HG02970 (cell line): ENCODE data around the gene IGFL4.
"Not testable (repeated sequence)": the region's sequence is repeated elsewhere in the genome, so short reads cannot be mapped to it uniquely, and the experiment has no call there.

ENCODE experiments used
- ATAC-seq: cut with Tn5 transposase; IDR thresholded peaks from one replicate; pipeline ENCODE4 v1.9.1; 2021; ENCODE audit warnings: mild to moderate bottlenecking, moderate library complexity, moderate number of reproducible peaks; ENCODE audit not compliant: unreplicated experiment, low FRiP score

The IGFL4 gene

GRCh38 chr19:46040952-46041500, at the start of gene IGFL4:
TSS of gene IGFL4 (minus strand) at chr19:46041002. CDS start at chr19:46040962, 40 bp downstream.
- ATAC-seq: no peak

GRCh38 chr19:46090444-46090843, 49.6 kb upstream of the IGFL4 start:
- no peak for ATAC-seq

DNA sequence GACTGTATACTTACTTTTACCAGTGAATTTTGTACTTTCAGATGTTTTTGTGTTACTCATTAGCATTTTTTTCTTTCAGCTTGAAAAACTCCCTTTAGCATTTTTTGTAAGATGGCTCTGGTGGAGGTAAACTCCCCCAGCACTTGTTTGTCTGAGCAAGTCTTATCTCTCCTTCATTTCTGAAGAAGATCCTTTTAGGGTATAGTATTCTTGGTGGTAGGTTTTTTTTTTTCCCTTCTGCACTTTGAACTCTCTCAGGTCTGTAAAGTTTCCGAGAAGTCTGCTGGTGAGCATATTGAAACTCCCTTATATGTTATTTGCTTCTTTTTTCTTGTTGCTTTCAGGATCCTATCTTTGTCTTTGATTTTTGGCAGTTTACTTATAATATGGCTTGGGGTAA, 48.6 kb upstream of the IGFL4 start:
- no peak for ATAC-seq

- no peak for ATAC-seq
These were observed 47.3 kb upstream of the IGFL4 start for GRCh38 chr19:46088101-46088500.

DNA sequence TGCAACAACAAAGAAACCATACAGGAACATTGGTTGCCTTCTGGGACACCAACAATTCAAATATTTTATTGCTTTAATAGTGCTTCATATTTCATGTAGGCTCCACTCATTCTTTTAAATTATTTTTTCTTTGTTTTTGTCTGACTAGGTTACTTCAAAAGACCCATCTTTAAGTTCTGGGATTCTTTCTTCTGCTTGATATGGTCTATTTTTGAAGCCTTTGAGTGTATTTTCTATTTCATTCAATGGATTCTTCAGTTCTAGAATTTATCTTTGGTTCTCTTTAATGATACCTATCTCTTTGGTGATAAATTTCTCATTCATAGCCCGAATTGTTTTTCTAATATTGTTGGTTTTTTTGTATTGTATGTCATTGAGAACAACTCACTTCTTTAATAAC, 45.1 kb upstream of the IGFL4 start:
- ATAC-seq: no peak

GRCh38 chr19:46082728-46083050, 41.9 kb upstream of the IGFL4 start:
- ATAC-seq: no peak

GRCh38 chr19:46081928-46082727, 41.3 kb upstream of the IGFL4 start:
- ATAC-seq: no peak

- no peak for ATAC-seq
These were observed 39.8 kb upstream of the IGFL4 start for GRCh38 chr19:46080561-46080960.

DNA sequence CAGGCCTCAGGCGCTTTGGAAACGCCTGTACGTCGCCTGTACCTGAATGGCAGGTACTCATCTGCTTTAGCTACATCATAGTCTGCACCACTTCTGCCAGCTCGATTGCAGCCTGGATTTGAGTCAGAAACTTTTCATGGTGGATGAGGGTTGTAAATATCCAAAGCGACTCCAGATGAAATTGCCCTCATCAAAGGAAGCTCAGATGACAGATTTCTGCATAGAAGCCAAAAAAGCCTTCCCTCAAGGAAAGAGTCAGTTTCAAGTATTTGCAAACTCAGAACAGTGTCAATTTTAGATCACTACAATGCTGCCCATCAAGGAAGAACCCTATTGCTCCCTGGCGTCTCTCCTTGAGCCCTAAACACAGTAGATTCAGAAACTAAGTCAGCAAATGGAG, 38.8 kb upstream of the IGFL4 start:
- ATAC-seq: no peak

DNA sequence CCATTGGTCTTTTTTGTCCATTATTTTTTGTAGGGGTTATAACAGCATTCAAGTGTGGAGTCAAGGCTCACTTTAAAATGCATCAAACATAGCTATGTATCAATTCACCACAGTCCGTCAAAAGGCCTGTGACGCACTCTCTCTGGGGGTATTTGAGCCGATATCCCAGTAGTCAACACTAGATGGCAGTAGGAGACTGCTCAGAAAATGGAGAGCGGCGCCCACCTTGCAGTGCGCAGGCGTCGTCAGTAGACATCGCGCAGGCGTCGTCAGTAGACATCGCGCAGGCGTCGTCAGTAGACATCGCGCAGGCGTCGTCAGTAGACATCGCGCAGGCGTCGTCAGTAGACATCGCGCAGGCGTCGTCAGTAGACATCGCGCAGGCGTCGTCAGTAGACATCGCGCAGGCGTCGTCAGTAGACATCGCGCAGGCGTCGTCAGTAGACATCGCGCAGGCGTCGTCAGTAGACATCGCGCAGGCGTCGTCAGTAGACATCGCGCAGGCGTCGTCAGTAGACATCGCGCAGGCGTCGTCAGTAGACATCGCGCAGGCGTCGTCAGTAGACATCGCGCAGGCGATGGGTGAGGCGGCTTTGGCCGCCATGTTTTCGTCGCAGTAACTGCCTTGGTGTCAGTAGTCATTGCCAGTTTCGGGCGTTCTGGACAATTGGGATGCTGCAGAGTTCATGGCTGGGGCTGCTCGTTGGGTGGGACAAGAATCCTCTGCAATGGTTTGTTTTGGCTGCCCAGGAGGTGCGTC, 38.0 kb upstream of the IGFL4 start:
- ATAC-seq: not testable (repeated sequence)

GRCh38 chr19:46077815-46078167, 37.0 kb upstream of the IGFL4 start:
- no peak for ATAC-seq

DNA sequence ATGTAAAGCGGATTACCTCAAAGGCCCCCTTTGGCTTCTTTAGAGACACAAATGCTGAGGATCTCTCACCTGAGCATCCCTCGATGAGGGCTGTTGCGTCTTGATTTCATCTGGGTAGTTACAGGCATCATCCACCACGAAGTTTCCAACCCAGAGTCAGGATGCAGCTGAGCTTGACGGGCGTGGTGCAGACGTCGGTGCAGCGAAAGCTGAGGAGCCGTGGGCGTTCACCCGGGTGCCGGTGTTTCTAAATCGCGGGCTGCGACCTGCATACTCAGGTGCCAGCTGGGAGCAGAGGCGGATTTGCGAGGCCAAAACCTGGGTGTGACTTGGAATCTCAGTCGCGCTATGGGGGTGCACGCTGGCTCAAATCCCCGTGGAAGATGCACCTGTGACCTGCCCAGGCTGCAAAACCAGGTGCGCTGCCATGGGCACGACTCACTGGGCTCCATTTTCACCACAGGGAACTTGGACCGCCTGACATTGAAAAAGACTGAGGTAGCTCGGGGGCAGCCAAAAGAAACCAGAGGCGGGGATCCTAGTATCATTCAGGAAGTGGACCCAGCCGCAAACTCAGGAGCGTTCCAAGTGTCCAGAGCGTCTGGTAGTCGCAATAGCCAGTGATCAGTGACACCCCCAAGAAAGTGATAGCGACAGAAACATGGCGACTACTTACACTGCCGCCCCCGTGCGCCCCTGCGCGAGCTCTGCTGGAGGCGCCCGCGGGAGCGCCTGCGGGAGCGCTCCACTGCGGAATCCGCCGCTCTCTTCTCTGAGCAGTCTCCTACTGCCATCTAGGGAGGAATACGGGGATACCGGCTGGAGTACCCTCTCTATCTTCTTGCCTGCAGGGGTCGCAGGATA, 36.4 kb upstream of the IGFL4 start:
- ATAC-seq: no peak

DNA sequence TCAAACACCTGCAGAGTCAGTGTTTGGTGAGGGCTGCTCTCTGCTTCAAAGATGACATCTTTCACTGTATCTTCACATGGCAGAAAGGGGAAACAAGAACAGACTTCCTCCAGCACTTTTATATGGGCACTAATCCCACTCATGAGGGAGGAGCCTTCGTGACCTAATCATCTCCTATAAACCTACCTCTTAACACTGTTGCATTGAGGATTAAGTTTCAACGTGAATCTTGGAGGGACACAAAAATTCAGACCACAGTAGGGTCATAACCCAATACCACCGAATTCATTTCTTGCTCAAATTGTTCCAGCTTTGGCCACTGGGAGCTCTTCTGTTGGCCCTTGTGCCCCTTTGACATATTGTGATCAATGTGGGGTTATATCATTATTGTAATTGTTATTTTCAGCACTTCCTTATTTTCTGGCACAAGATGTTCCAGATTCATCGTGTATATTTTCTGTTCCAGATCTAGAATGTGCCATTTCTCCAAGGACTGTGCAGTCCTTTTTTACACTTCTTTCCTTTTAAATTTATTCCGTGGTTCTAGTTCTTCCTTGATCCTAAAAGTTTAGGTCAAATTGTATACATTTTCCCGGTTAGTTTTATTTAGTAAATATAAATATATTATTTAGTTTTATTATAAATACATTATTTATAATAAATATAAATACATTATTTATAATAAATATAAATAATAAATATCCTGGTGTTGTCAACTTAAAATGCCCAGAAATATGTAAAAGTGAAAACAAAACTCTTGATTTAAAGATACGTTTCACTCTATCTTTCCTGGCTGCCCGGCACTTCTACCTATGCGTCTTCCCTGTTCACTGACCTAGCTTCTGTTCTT, 35.5 kb upstream of the IGFL4 start:
- no peak for ATAC-seq

- ATAC-seq: no peak
These were observed 32.6 kb upstream of the IGFL4 start for GRCh38 chr19:46073268-46073922.

DNA sequence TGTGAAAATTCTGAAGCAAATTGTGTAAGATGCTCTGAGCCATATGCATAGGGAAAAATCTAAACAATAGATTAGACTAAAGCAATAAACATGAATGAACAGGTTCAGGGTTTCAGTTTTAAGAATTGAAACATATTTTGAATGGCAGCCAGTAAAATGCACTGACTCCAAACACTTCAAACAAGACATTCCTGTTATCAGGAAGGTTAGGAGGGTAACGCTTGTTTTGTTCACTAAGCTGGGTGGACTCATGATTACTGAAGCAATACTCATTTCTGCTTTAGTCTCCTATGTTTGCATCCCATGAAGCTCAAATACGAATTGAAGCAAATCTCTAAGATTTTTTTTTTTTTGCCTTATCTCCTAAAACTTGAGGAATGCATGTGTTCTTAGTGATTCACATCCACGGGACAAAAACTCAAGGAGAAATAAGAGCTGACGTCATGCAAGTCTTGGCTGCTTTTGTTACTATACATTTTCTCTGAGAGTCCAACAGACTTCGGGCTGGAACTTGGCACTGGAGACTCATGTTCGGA, 29.1 kb upstream of the IGFL4 start:
- no peak for ATAC-seq

DNA sequence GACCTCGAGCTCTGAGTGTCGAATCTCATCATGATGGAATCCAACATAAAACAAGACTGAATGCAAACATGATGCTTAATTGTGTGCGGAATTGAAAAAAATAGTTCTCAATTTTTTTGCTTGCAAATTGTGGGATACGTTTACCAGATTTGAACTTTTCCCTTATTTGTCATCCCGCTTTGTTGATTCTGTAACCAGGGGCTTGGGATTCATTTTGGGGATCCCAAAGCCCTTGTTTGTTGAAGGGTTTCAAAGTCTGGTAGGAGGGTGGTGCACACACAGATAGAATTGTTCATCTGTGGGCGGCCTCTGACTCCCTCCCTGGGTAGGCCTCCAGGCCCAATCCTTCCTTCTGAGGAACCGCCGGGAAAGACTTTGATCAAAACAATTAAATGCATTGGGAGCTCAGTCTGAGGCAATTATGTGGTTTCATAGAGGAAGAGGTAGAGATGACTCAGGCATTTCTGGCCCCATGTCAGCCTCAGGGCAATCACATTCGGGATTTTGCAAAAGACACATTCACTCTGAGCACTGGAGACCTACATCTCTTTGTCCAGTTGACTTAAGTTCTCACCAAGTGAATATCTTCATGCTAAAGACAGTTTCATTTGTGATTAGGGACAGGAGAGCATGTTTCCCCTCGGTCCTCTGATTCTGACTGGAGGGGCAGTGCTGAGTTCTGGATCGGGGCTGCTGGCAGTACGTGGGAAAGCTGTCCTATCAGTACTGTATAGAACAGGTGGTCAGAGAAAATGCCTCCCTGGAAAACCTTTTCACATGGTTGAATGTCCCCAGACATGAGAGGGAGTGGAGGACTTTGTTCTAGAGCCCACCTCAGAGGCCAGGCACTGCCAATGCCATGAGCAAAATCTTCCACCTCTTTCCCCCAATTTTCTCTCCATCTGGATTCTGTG, 27.8 kb upstream of the IGFL4 start:
- ATAC-seq: no peak

DNA sequence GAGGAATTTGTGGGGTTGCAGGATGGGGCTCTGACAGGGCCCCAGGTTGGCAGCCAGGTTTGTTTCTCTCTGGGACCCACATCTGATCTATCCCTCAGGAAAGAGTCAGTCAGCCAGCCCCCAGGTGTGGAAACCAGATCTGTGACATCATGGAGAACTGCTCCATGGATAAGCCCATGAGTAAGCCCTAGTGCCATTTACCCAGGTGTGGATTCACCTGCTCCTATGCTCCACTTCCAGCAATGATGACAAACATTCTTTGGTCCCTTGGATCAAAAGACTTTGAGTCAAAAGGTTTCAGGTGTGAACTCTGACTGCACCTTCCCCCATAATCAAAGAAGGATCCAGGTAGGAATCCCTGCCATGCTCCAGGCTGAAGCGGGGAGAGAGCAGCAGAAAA, 26.9 kb upstream of the IGFL4 start:
- ATAC-seq: no peak

GRCh38 chr19:46066471-46066870, 25.7 kb upstream of the IGFL4 start:
- ATAC-seq: no peak
